ENCODE measurements around the gene OR2A14.
"Not testable (repeated sequence)": the region's sequence is repeated elsewhere in the genome, so short reads cannot be mapped to it uniquely, and the experiment has no call there.

OR2A14 gene

GRCh38 chr7:144179165-144179479, 56.1 kb downstream of the OR2A14 start:
- H3K36me3 ChIP-seq (ENCODE audit: low read length); H3K4me2 ChIP-seq (ENCODE audit: low read depth, low read length, poor library complexity, severe bottlenecking); H3K27ac ChIP-seq (ENCODE audit: low read depth, low read length); H3K9me2 ChIP-seq (replicated peaks; ENCODE audit: insufficient read depth, low read length); H2AFZ ChIP-seq (ENCODE audit: low read depth, low read length, severe bottlenecking); H3K27me3 ChIP-seq (ENCODE audit: low read length); H3K9ac ChIP-seq (ENCODE audit: low read length); H3K9me3 ChIP-seq (ENCODE audit: insufficient read depth, low read length); H3K79me2 ChIP-seq (ENCODE audit: insufficient read depth, low read length); H4K20me1 ChIP-seq (ENCODE audit: low read depth, low read length); H3F3A ChIP-seq (ENCODE audit: insufficient read depth); H3K4me3 ChIP-seq (ENCODE audit: insufficient read depth, low read length, poor library complexity, severe bottlenecking): not testable (repeated sequence)

All from SU-DHL-6 (cell line).